Measurements from ENCODE around the gene FARS2.
"Not testable (repeated sequence)": the region's sequence is repeated elsewhere in the genome, so short reads cannot be mapped to it uniquely, and the experiment has no call there.

The FARS2 gene

DNA sequence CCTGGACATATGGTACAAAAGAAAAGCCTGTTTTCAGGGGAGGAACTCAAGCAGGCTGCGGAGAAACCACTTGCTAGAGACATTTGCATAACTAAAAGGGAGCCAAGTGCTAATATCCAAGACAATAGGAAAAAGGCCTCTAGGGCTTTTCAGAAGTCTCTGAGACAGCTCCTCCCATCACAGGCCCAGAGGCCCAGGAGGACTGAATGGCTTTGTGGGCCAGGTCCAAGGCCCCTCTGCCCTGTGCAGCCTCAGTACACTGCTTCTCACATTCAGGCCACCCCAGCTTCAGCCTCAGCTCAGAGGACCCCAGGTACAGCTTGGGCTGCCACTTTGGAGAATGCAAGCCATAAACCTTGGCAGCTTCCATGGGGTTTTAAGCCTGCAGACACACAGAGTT lies 545.1 kb downstream of the FARS2 start:
- not testable (repeated sequence) for DNase-seq (ENCODE audit: insufficient read length, low spot score); FAIRE-seq

DNA sequence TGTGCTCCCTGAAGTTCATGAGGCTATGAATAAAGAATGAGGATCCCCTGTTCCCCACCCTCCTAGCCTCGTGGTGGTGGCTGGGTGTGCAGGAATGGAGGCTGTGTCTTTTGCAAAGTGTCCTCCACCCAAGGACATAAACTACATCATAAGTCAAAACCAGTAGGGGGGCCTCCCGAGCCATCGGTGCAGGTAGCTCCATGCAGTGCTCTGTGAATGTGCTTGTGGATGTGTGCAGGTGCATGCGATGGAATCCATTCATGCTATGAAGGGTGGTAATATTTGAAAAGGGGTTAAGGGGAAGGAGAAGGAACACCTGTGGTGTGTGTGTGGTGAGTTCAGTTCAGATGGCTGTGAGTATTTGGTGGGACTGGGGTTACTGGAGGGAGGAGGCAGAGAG lies 548.1 kb downstream of the FARS2 start:
- no peak for FAIRE-seq
- DNase-seq (ENCODE audit: insufficient read length, low spot score): no peak

DNA sequence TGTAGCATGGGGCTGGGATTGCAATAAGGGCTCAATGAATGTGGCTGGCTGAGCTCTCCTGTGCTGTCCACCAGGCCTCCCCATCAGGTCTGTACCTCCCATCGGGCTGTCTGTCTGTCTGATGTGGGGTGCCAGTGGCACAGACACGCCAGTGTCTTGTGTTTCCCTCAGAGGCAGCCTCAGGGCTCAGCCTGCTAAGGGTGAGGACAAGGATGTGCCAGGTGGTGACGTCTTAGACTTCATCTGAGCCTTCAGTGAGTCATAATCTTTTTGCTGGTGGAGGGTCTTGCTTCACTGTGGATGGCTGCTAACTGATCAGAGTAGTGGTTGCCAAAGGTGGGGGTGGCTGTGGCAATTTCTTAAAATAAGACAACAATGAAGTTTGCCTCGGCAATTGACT lies 550.7 kb downstream of the FARS2 start:
- FAIRE-seq (no peak), DNase-seq (ENCODE audit: insufficient read length, low spot score) (no peak)

DNA sequence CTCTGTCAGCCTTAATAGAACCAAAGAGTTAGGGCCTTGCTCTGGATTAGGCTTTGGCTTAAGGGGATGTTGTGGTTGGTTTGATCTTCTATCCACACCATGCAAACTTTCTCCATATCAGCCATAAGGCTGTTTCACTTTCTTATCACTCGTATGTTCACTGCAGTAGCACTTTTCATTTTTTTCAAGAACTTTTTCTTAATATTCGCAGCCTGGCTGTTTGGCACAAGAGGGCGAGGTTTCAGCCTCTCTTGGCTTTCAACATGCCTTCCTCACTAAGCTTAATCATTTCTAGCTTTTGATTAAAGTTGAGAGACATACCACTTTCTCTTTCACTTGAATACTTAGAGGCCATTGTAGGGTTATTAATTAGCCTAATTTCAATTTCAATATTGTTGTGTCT lies 552.3 kb downstream of the FARS2 start:
- FAIRE-seq (peak; percentile 85), DNase-seq (ENCODE audit: insufficient read length, low spot score) (no peak)

DNA sequence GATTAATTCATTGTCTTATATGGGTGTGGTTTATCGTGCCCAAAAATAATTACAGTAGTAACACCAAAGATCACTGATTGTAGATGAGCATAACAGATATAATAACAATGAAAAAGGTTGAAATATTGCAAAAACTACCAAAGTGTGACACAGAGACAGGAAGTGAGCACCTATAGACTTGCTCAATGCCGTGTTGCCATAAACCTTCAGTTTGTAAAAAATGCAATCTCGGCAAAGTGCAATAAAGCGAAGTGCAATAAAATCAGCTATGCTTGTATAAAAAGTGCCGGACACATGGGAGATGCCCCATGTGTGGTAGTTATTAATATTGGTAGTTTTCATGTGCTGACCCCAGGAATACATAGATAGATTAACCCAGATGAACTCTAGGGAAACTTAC lies 552.8 kb downstream of the FARS2 start:
- FAIRE-seq (peak; percentile 4), DNase-seq (ENCODE audit: insufficient read length, low spot score) (no peak)

DNA sequence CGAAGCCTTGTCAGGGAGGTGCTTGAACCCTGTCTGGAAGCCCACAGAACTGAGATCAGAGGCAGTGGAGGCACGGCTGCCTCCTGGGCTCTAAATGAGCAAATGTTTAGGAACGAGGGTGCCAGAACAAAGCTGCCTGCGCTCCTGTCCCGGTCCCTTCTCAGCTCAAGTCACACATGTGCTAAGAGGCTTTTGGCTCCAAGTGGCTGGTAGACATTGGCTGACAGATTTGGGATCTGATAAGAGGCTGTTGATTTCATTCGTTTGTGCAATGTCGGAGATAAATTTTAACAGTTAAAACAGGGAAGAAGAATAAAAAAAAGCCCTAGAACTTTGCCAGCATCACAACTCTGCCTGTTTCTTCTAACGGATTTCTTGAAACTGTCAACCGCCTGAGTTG lies 553.6 kb downstream of the FARS2 start:
- FAIRE-seq (no peak), DNase-seq (ENCODE audit: insufficient read length, low spot score) (no peak)

DNA sequence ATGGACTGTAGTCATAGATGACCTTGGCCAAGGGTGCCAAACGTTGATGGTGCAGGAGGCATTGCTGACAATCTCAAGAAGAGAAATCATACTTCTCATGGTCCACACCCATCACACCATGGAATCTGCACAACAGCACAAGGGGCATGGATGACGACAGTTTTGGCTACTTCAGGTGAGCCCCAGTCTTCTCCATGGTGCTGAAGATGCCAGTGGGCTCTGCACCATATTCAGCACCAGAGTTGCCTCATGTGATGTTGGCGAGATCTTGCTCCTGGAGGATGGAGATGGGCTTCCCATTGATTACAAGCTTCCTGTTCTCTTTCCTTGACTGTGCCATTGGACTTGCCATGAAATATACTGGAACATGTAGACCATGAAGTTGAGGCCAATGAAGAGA lies 556.6 kb downstream of the FARS2 start:
- DNase-seq (ENCODE audit: insufficient read length, low spot score) (no peak), FAIRE-seq (no peak)

DNA sequence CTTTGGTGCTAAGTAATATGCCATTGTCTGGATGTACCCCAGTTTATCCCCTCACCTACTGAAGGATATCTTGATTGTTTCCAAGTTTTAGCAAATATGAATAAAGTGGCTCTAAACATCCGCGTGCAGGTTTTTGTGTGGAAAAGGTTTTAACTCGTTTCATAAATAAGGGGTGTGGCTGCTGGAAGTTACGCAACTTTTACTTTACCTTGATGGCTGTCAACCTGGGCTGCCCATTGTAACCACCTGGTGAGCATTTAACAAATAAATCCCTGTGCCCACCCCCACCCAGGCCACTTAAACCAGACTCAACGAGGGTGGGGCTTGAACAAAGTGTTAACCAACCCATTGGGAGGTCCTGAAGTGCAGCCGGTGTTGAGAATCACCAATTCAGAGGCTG lies 557.6 kb downstream of the FARS2 start:
- no peak for DNase-seq (ENCODE audit: insufficient read length, low spot score)
- FAIRE-seq: no peak

Data from GM19239 (cell line).